Panc1 (cell line): Measurements from ENCODE around the gene ARPC5L. TPM values are rescaled to one million over a fixed set of nuclear protein-coding genes. Genes with fewer than 3 reads are reported as not detected.

ENCODE experiments used
- ATAC-seq: fragments of 200-7000 bp; cut with Tn5 transposase; 2 replicates; pipeline ENCODE4 v1.9.1; 2020; ENCODE audit warnings: mild to moderate bottlenecking, moderate library complexity
- BruUV-seq: library from RNA; stranded (reverse); fragments of 400-500 nt; replicated peaks from 2 replicates; lab custom pipeline; 2021; lab: Mats Ljungman, UMichigan
- CTCF ChIA-PET: fragments of 300-600 bp; sonication (Branson Sonifier 250); formaldehyde crosslinking; loops from one replicate; lab custom pipeline; 2022; ENCODE audit warnings: antibody characterized with exemption; lab: Charles Lee
- POLR2A ChIA-PET: fragments of 300-600 bp; sonication (Branson Sonifier 250); formaldehyde crosslinking; loops from one replicate; lab custom pipeline; 2022; ENCODE audit warnings: antibody characterized with exemption; lab: Charles Lee
- DNase-seq: peaks from one replicate; pipeline ENCODE4 v3.0.0-alpha.2; 2010; ENCODE audit warnings: low read depth, low spot score
- H3K27ac ChIP-seq: 2 replicates; pipeline ENCODE4 v1.5.1; 2011; ENCODE audit warnings: mild to moderate bottlenecking, low read length, inconsistent platforms
- H3K27me3 ChIP-seq: fragments of 200-500 bp; sonication (Bioruptor generic); 2 replicates; pipeline ENCODE4 v1.6.0; 2014; ENCODE audit warnings: low read length, inconsistent platforms; ENCODE audit not compliant: control insufficient read depth, insufficient read depth
- H3K36me3 ChIP-seq: fragments of 200-500 bp; sonication (Bioruptor generic); 2 replicates; pipeline ENCODE4 v1.5.1; 2014; ENCODE audit warnings: inconsistent platforms, mild to moderate bottlenecking, low read length, moderate library complexity; ENCODE audit not compliant: control insufficient read depth, insufficient read depth
- H3K4me1 ChIP-seq: 2 replicates; pipeline ENCODE4 v1.5.1; 2011; ENCODE audit warnings: inconsistent platforms, mild to moderate bottlenecking, low read length, moderate library complexity; ENCODE audit not compliant: control insufficient read depth, insufficient read depth
- H3K4me3 ChIP-seq, 2 experiments: 2 replicates each; pipeline ENCODE4 v1.5.1; 2011 to 2012; ENCODE audit warnings: low read depth in 2 of 2, low read length in 2 of 2, mild to moderate bottlenecking in 2 of 2, inconsistent platforms in 1 of 2, moderate library complexity in 1 of 2
- H3K9me3 ChIP-seq: fragments of 200-500 bp; sonication (Bioruptor generic); 2 replicates; pipeline ENCODE4 v1.5.1; 2014; ENCODE audit warnings: low read depth, mild to moderate bottlenecking, inconsistent platforms, low read length, moderate library complexity; ENCODE audit not compliant: control insufficient read depth, insufficient read depth
- CTCF ChIP-seq: fragments of 450-650 bp; IDR thresholded peaks from 2 replicates; pipeline ENCODE4 v1.5.1; 2017; ENCODE audit warnings: mild to moderate bottlenecking
- POLR2AphosphoS5 ChIP-seq: IDR thresholded peaks from 2 replicates; pipeline ENCODE4 v1.6.1; 2012; ENCODE audit warnings: mild to moderate bottlenecking, low read depth, low read length, moderate library complexity
- REST ChIP-seq, 2 experiments: IDR thresholded peaks; 2 replicates each; pipeline ENCODE4 v1.6.1; 2011 to 2012; ENCODE audit warnings: low read depth in 2 of 2, control low read depth in 1 of 2, low read length in 1 of 2, mild to moderate bottlenecking in 1 of 2, moderate library complexity in 1 of 2; ENCODE audit not compliant: insufficient read depth in 1 of 2
- SIN3A ChIP-seq: IDR thresholded peaks from 2 replicates; pipeline ENCODE4 v1.6.1; 2012; ENCODE audit warnings: low read depth, mild to moderate bottlenecking, low read length, moderate library complexity, borderline replicate concordance; ENCODE audit not compliant: insufficient read depth
- TCF7L2 ChIP-seq: IDR thresholded peaks from 2 replicates; pipeline ENCODE4 v1.6.1; 2011; ENCODE audit warnings: mild to moderate bottlenecking, low read depth, low read length, inconsistent platforms
- in situ Hi-C: cut with HindIII; loops from 2 replicates; pipeline ENCODE4 v1.10.0; 2016; ENCODE audit warnings: low sequenced_read_pairs, low pct_unique_long_range_greater_than_20kb
- intact Hi-C: fragments of 100-400 bp; cut with micrococcal nuclease; formaldehyde crosslinking; loops from one replicate; pipeline ENCODE4 v1.10.0; 2022; ENCODE audit not compliant: unreplicated experiment
- total RNA-seq: library from RNA; stranded (reverse); gene quantifications from one replicate; pipeline ENCODE4 v1.2.1, GENCODE V29; 2021; ENCODE audit not compliant: unreplicated experiment

The ARPC5L gene
- total RNA-seq, 1 experiment from 2014 or later = 39.6 TPM

DNA sequence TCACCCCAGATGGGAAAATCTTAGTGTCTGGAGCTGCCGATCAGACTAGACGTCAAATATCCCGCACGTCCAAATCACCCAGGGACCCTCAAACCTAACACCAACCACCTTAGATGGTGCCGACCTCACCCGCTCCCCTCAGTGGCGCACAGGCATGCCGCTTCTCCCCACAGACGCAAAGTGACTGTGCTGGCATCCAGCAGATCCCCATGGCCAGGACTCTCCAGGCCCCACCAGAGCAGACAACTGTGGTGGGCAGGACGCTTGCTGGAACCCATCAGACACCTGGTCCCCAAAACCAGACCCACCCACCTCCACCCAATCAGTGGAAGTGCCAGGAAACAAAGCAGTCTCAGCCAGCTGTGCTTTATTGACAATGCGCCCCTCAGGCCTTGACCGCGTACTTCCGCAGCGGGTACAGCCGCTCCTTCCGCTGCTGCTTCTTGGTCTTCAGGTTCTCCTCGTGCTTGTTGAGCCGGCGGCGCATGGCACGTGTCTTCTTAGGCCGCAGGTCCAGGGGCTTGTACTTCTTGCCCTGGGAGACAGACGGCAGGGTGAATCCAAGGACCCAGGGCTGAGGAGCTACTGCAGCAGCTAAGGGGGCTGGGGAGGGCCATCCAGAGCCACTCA lies 4.3 kb upstream of the ARPC5L start:
- no peaks in the 10 kb centered on the region for H3K27me3 ChIP-seq
- H3K4me3 ChIP-seq = no peak overlapping the region
- H3K27ac ChIP-seq = no peak overlapping the region
- ChIA-PET CTCF (no interaction called here), POLR2A (no interaction called here)
- H3K4me1 ChIP-seq = peaks cover 22% of the 10 kb centered on the region
- no peak for ATAC-seq
- no peak for DNase-seq
- in situ Hi-C loops = no loop called here
- H3K9me3 ChIP-seq = no peaks in the 10 kb centered on the region
- no TSS peak for BruUV-seq
- intact Hi-C loops = no loop called here
- TF ChIP-seq REST (IDR thresholded peaks at IDR 0.05; ENCODE audit: insufficient read depth in 1 of 2, low read depth in 2 of 2, low read length in 1 of 2) (no peak), CTCF (no peak), SIN3A (no peak), TCF7L2 (no peak), POLR2AphosphoS5 (no peak)
- peaks cover 6% of the 10 kb centered on the region for H3K36me3 ChIP-seq

DNA sequence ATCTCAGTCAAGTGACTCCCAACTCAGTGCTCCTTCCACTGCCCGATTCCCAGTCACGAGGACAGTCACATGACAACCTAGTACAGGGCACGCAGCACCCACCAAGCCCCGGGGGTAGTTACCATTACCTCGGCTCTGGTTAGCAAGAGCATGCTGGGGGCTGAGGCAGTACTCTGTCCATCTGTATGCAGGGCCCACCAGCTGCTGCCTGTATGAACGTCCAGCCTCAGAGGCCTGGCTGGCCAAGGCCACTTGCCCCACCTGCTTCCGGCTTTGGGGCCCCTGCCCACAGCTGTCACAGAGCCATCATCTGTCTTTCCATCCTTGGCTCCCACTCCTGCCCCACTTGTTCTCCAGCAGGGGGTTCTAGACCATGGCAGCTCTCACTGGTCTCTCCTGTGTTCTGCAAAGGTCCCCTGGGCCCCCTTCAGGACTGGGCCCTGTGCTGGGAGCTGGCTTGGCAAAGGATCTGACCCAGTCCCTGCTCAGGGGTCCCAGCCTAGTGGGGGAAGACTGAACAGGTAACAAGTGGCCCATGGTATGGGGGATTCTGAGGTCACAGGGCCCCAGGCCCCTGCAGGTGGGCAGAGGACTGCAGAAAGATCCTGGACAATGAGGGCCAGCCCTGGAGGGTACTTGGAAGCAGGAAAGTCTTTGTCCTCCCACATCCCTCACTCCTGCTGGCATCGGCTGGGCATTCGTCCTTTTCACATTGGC lies 3.4 kb upstream of the ARPC5L start:
- peaks cover 26% of the 10 kb centered on the region for H3K4me1 ChIP-seq
- H3K27ac ChIP-seq = no peak overlapping the region
- ChIA-PET CTCF (interaction anchor here (0.7 kb wide), 1 partner anchor 89 kb away, joined by 3 read pairs; no protein-coding TSS in a partner anchor), POLR2A (interaction anchor here (0.6 kb wide), 1 partner anchor 16 kb away, joined by 4 read pairs; no protein-coding TSS in a partner anchor)
- no peaks in the 10 kb centered on the region for H3K9me3 ChIP-seq
- TF ChIP-seq SIN3A (no peak), CTCF (no peak), REST (IDR thresholded peaks at IDR 0.05; ENCODE audit: insufficient read depth in 1 of 2, low read depth in 2 of 2, low read length in 1 of 2) (no peak), TCF7L2 (no peak), POLR2AphosphoS5 (no peak)
- in situ Hi-C loops (no loop called here), intact Hi-C loops (no loop called here)
- H3K36me3 ChIP-seq = peaks cover 6% of the 10 kb centered on the region
- no peak overlapping the region for H3K4me3 ChIP-seq
- no peaks in the 10 kb centered on the region for H3K27me3 ChIP-seq
- BruUV-seq = no TSS peak
- ATAC-seq (no peak), DNase-seq (no peak)
